GM19035 (cell line): ENCODE results near the gene HES3.

Source experiments
- ATAC-seq: cut with Tn5 transposase; IDR thresholded peaks from one replicate; pipeline ENCODE4 v1.9.1; 2021; ENCODE audit not compliant: unreplicated experiment

Gene HES3

DNA sequence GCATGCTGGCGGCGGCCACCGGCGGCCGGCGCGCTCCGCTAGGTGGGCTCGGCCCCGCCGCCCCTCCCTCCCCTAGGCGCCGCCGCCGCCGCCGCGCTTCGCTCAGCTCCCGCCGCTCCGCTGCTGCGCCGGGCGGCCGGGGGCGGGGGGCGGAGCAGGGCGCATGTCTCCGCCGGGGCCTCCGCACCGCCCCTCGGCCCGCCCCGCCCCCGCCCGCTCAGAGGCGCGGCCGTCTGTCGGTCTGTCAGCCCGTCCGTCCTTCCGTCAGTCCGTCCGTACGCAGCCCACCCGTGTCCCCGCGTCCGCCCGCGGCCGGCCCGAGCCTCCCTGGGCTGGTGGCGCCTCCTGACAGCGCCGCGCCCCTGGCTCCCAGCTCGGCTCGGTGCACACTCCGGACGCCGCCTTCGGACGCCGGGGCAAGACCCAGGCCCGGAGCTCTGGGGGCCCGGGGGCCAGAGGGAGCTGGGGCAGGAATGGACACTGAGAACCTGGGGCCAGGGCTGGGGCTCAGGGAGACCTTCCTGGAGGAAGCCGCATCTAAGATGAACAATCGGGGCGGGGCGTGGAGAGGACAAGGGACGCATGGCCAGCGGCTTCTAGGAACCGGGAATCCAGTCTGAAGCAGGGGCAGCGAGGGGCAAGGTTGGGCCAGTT, 17.1 kb downstream of the HES3 start, which contains the start of gene GPR153:
Gene GPR153, minus strand, starts transcription at position 138 of the 654 bp plus-strand sequence. CDS start 6,193 bp downstream, outside the sequence.
- peak; percentile 42 for ATAC-seq

DNA sequence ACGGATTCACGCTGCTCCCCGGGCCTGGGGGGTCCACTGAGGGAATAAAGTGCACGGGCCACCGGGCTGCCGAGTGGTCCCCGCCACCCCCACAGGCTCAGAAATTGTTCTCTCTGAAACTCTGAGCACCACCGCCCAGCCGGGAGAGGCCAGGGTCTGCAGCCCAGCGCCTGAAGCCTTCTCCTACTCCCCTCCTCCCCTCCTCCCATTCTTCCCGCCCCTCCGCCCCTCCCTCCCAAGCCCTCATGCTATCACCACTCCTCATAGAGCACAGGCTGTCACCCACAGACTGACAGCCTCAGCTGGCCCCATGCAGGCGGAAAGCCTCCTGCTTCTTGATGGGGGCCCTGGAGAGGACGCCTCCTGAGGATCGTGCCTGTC, 17.6 kb downstream of the HES3 start:
- no peak for ATAC-seq

DNA sequence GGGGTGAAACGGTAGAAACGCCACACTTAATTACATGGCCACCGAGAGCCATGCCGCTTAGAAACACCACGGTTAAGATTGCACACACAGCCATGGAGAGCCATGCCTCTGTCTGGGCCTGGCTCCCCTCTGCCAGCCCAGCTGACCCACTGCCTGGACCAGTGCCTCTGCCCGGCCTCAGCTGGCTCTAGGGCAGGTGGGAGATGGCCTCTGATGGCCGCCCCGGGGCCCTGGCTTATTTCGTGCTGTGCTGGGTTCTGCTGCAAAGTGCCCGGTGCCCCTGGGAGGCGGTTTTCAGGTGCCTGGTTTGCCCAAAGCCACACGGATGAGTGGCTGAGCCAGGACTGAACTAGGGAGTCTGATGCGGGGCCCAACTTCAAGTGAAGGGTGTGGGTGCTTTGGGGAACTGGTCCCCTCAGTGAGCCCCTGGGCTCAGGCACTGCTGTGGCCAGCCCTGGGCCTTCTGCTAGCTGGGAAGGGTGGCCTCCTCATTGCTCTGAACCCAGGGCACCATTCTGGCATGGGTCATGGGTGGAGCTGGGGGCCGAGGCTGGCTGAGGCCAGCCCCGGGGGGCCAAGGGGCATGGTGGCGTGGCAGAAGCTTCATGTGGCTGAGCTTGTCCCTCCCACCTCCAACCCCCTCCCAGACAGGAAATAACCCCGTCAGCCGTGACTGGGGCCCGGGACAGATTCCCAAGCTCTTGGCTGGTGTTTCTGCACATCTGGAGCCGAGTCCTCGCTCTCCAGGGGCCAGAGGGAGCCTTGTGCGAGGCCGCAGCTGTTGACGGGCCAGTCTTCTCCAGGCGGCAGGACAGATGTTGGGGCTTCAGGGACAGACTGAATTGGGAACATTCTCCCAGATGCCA, 18.8 kb downstream of the HES3 start:
- ATAC-seq: no peak

DNA sequence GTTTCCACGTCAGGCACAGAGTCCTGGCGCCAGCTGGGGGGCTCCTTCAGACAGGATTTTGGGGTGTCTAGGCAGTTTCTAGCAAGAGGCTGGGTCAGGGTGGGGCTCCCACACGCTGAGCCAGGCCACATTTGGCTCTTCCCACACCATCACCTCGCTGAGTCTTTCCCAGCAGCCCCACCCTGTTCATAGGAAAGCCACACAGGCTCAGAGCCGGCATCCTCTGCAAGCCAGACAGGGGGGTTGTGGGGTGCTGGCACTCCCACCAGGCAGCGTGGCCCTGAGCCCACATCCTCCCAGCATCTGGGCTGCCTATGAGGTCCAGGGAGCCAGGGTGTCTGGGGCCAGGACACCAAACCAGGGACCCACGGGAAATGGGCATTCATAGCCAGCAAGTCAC, 19.7 kb downstream of the HES3 start:
- no peak for ATAC-seq

DNA sequence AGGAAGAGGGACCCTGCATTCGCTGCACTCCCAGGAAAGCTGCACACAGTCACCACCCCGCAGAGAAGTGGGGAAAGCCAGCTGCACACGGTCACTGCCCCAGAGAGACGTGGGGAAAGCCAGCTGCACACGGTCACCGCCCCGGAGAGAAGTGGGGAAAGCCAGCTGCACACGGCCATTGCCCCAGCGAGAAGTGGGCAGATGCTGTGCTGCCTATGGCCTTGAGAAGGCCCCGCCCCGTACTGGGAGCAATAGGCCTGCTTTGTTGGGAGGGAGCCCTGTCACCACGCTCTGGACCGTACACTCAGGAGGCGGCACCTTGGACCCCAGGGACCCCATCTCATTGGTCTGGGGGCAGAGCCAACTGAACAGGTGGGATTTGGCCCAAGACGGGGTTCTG, 21.2 kb downstream of the HES3 start:
- ATAC-seq: no peak

DNA sequence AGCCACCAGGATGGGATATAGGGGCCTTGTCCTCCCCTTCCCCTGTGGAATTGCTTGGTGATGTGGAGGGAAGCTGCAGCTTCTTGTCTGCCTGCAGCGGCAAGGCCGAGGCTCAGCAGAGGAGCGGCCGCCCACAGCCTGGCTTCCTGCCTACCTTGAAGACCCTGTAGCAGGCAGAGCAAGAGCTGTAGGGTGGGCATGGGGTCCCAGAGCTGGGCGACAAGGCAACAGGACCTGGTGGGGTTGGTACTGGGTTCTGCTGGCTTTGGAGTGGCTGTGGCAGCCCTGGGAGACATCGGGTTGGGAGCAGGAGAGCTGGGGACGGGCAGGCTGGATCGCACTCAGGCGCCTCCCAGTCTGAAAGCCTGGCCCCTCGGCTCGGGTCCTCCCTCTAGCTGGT, 22.7 kb downstream of the HES3 start:
- no peak for ATAC-seq

DNA sequence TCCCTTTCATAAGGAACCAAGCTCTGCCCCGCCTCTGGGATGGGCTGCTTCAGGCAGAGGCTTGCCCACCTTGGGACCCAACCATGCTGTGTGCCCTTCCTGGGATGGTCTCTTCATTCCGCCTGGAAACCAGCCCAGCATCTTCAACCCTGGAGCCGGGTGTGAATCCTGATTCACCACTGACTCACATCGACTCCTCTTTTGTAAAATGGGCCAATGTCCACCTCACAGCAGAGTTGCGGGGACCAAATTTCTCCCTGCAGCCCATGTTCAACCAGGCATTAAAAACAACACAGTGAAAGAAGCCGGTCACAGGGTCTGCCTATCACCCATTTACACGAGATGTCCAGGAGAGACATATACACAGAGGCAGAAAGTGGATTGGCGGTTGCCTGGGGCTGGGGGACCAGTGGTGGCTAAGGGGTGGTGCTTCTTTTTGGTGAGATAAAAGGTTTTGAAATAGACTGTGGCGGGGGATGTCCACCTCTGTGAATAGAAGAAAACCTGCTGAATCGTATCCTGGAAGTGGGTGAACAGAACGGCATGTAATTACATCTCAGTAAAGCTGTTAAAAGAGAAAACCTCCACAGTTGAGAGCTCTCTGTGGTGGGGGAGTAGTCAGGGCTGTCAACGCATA, 23.8 kb downstream of the HES3 start:
- no peak for ATAC-seq

DNA sequence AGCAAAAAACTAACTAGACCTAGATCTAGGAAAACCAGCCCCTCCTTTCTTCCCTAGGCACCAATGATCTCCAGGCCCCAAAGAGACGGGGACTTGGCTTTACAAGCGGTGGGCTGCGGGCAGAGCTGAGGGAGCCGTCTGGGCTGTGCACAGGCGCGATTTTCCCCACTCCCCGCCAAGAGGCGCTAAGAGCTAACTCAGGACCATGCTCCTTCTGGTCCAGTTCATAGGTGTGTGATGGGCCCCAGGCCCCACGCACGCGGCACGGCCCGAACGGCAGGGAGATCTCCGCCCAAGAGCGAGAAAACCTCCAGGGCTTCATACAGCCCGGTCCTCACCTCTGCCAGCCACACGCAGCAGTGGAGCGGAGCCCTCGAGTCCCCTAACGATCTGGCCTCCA, 24.4 kb downstream of the HES3 start:
- ATAC-seq: no peak

DNA sequence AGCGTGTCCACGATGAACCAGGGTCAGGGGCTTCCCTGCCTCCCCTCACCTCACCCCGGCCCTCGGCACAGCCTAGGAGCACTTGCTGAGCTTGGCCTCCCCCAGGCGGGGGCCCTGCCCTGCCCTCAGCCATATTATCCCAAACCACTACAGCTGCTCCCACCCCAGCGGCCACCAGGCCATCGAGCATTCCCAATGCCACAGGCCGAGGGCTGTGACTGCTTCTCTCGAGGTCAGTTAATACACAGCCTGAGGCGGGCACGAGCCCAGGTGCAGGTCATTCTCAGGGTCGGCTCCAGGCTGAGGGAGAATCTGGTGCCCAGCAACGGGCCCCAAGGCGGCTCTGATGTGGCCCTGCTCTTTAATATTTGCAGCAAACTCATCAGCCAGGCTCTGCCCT, 25.3 kb downstream of the HES3 start:
- no peak for ATAC-seq

DNA sequence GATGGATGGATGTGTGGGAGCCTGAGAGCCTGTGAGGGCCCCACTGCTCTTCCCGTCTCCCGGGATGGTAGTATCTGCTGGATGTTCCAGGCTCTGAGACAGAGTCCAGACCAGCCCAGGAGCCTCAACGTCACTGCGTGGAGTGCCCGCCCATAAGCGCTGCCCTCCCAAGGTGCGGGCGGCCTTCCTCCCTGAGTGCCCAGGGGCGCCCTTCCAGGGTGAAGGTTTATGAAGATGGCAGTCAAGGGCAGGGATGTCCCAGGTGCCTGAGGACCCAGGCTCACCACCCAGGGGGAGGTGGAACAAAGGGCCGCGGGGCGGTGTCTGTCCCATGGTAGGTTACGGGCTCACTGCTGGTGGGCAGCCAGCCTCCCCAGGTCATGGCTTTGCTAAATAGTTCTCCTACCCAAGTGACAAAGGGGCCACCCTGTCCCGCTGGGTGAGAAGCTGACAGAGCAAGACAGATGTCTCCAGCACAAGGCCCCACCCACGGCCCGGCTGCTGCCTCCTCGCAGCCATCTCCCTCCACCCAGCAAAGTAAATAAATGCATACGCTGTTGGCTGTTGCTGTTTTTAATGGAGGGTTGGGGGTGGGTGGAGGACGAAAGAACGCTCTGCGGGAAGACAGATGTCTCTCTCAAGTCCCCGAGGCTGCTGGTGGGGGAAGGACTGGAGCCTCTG, 25.9 kb downstream of the HES3 start:
- ATAC-seq: no peak

DNA sequence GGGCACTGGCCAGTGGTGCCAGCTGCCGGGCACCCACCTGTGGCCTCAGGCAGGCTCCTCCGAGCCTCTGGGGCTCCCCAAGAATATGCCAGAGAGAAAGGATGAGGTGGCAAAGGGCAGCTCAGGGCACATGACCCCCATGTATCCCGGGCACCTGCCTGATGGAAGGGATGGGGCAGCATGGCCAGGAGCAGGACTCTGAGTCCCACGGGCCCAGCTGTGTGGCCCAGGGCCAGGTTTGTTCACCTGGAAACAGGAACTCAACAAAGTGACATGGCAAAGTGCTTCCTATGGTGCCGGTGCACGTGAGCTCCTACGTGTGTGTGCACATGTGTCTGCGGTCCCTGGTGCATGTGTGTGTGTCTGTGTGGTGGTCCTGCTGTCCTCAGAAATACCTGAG, 26.4 kb downstream of the HES3 start:
- no peak for ATAC-seq

DNA sequence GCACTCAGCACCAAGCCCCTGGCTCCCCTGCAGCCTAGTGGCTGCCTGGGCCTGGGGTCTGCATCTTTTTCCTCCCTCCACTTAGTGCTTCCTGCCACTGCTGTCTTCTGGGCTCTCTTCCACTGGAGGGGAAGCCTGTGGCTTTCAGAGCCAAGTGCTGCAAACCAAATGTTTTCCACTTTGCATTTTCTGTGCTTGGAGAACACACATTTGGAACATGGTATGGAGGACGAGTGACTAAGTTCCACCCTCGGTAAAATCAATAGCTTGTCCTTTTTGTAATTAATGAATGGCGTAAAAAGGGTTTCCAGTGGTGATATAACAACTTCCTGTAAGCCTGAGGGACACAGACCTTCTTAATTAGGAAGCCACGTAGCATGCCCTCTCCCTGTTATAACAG, 27.0 kb downstream of the HES3 start:
- no peak for ATAC-seq

DNA sequence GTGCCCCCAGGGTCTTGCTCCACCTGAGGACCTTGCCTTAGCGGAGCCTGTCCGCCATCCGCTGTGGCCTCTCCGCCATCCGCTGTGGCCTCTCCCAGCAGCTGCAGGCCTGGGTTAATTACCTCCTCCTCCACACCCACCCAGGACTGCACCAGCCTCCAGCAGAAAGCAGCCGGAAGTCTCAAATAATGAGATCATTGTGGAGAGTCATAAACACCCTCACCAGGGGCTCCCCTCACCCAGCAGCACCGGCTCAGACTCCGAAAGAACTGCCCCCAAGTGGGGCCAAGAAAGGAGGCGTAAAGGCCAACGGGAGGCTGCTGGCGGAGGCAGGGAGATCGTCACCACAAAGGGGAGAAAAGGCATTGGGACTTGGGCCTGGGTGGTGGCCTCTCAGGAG, 27.6 kb downstream of the HES3 start:
- no peak for ATAC-seq

DNA sequence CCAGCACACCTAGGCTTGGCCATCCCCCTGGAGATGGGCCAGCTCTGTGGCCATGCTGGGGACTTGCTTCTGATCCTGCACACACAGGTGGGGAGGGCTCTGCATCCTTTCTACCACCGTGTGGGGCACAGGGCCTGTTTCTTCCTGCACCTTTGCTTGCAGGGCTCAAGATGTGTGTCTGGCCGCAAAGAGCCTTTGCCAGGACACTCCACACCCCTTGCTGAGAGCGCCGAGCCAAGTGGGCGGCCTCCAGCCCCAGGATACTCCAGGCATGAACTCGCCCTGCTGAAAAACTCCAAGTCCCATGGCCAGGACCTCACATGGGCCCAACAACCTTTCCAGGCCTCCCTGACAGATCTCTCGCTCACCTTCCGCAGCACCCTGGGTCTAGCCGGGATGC, 28.5 kb downstream of the HES3 start:
- ATAC-seq: no peak

DNA sequence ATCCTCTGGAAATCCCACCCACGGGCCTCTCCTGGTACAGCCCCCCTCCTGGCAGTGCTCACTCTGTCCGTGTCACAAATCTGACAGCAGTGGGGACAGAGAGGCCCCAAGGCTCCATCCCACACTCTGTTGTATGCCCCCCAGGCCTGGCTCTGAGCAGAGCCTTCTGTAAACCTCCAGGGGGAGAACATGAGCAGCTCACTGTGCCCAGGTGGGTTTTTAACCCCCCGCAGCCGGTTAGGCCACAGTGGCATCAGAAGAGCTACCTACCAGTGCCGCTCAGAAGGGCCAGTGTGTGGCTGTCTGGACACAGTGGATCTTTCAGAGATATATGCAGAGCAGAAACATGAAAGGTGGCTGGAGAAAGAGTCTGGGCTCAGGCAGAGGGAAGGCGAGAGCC, 28.9 kb downstream of the HES3 start:
- ATAC-seq: no peak

DNA sequence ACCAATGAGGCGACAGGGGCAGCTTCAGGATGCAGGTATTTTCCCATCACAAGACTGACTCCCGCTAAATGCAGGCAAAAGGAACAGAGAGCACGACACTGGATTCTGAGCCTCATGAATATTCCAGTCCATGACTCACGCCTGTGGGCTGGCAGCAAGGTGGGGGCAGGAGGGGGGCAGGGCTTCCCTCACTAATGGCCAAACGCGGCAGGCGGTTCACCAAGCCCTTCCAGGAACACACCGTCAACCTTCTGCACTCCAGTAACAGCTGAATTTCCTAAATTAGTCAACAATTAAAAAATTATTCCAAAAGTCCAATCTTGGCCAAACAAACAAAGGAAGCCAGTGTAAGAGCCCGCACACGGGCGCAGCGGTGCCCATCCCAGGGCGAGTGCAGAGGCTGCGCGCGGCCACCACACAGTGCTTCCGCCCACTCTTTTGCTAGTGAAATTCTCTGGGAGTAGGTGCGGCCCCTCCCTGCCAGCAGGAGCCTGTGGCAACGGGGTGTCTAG, 29.5 kb downstream of the HES3 start:
- no peak for ATAC-seq

DNA sequence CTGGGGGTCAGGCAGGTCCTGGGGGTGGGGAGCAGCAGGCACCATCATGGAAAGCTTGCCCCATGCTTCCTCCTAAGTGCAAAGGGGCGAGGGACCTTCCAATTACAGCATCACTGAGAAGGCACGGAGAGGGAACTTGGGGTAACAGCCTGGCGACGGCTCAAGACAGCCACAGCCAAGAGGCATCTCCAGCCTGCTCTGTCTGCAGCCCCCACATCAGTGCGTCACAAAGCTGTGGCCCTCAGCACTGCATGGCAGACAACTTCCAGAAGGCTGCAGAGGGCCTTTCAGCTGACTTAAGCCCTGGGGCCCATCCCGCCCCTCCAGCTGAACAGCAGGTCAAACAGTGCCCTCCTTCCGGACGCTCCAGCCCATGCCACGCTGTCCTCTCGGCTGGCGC, 30.1 kb downstream of the HES3 start:
- ATAC-seq: no peak

DNA sequence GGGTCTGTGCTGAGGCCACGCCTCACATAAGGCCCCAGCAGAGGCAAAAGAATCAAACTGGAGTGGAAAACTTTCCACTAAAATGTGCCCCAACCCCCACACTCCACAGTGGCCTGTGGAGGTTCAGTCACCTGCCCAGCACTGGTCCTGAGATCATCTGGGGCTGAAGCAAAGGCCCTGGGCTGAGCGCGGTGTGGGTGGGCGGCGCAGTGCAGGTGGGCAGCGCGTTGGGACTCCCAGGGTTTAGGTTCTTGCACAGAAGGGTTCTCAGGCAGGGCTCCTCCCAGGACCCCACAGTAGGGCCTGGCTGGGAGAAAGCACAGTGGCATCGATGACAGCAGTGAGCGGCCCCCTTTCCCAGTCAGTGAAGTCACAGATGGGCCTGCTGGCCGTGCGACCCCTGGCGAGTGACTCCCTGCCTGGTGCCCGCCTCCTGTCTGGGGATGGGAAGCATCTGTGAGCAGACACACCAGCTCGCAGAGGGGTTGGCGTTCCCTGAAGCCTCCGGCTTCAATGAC, 30.7 kb downstream of the HES3 start:
- ATAC-seq: no peak

DNA sequence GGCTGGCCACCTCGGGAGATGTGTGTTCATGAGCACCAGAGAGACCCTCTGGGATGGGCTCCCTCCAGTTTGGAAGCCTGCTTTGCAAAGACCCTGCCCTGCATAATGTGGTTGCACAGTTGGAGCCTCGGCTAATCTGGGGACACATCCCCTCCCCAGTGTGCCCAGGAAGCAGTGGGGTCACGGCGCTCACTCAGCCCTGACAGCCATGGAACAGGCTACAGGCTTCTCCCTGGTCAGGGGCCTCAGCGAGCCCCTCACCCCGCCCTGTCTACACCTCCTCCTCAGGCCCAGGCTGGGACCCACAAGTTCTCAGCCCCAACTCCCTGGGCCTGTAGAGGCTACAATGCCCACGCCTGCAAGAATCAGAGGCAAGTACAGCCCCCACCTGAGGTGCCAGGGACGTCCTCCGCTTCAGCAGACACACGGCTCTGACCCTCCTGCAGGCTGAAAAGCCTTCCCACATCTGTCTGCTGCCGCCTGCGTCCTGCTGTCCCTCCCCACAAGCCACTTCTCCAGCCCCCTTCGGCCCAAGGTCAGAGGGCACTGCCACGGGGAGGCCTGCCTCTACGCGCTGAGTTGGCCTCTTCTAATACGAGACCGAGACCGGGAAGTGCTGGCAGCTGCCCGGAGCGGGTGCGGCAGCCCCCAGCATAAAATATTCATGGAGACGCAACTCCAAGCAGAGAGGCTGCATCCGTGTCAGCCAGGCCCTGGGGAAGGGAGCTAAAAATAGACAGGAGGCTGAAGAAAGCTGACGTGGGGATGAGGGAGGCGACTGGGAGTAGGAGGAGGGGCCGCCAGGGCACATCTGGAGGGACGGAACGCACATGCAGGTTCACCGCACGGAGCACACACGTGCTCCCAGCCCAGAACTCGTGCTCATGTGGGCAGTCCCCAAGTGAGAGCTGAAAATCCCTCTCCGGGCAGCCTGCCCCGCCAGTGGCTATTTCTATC, 32.1 kb downstream of the HES3 start:
- no peak for ATAC-seq
